DND-41 (cell line): ENCODE results near the gene IFT80.

Experiments
- ATAC-seq: fragments of 200-7000 bp; cut with Tn5 transposase; 3 replicates; pipeline ENCODE4 v1.9.1; 2021; ENCODE audit warnings: low read depth; ENCODE audit not compliant: insufficient read depth
- DNase-seq: peaks from one replicate; pipeline ENCODE4 v3.0.0-alpha.2; 2020
- H2AFZ ChIP-seq: 2 replicates; pipeline ENCODE4 v1.6.0; 2012; ENCODE audit warnings: low read depth, low read length
- H3K27ac ChIP-seq: 2 replicates; pipeline ENCODE4 v1.5.1; 2012; ENCODE audit warnings: low read length, inconsistent platforms
- H3K27me3 ChIP-seq: fragments of 200-600 bp; sonication (generic); 2 replicates; pipeline ENCODE4 v1.6.0; 2012; ENCODE audit warnings: low read length, mild to moderate bottlenecking, inconsistent platforms; ENCODE audit not compliant: insufficient read depth, poor library complexity
- H3K36me3 ChIP-seq: 2 replicates; pipeline ENCODE4 v1.5.1; 2012; ENCODE audit warnings: low read length, inconsistent platforms; ENCODE audit not compliant: insufficient read depth
- H3K4me1 ChIP-seq: 2 replicates; pipeline ENCODE4 v1.5.1; 2012; ENCODE audit warnings: mild to moderate bottlenecking, low read length; ENCODE audit not compliant: insufficient read depth
- H3K4me2 ChIP-seq: 2 replicates; pipeline ENCODE4 v1.6.0; 2012; ENCODE audit warnings: mild to moderate bottlenecking, moderate library complexity, low read length, inconsistent platforms; ENCODE audit not compliant: insufficient read depth
- H3K4me3 ChIP-seq, 2 experiments: fragments of 200-600 bp in 1 of 2; shearing (Covaris generic) in 1 of 2; 2 replicates each; pipeline ENCODE4 v1.5.1; 2012 to 2016; ENCODE audit warnings: inconsistent platforms in 2 of 2, low read length in 2 of 2, mild to moderate bottlenecking in 2 of 2, low read depth in 1 of 2, moderate library complexity in 1 of 2
- H3K79me2 ChIP-seq: 2 replicates; pipeline ENCODE4 v1.6.0; 2012; ENCODE audit warnings: low read length, inconsistent platforms; ENCODE audit not compliant: insufficient read depth
- H3K9ac ChIP-seq: 2 replicates; pipeline ENCODE4 v1.6.0; 2012; ENCODE audit warnings: low read depth, mild to moderate bottlenecking, inconsistent platforms, low read length, moderate library complexity
- H3K9me3 ChIP-seq: 2 replicates; pipeline ENCODE4 v1.5.1; 2012; ENCODE audit warnings: low read length, moderate library complexity, mild to moderate bottlenecking, inconsistent platforms; ENCODE audit not compliant: insufficient read depth, severe bottlenecking
- H4K20me1 ChIP-seq: 2 replicates; pipeline ENCODE4 v1.6.0; 2012; ENCODE audit warnings: low read length; ENCODE audit not compliant: insufficient read depth
- EZH2 ChIP-seq: IDR thresholded peaks from 3 replicates; pipeline ENCODE4 v1.6.1; 2012; ENCODE audit warnings: borderline replicate concordance, low read depth, mild to moderate bottlenecking, moderate library complexity, low read length, inconsistent platforms; ENCODE audit not compliant: severe bottlenecking
- TF ChIP-seq, protein P1 (sequence below): IDR thresholded peaks from 2 replicates; pipeline ENCODE4 v1.5.1; 2012; ENCODE audit warnings: borderline replicate concordance, low read length, moderate library complexity, mild to moderate bottlenecking; ENCODE audit not compliant: poor library complexity, severe bottlenecking; ENCODE audit errors: extremely low read depth

The IFT80 gene

GRCh38 chr3:160210341-160210740, 188.7 kb downstream of the IFT80 start:
- no peak overlapping the region for H3K9ac ChIP-seq
- no peaks in the 10 kb centered on the region for H3K36me3 ChIP-seq
- no peaks in the 10 kb centered on the region for H4K20me1 ChIP-seq
- H3K27me3 ChIP-seq, result peaks cover 5% of the 10 kb centered on the region
- DNase-seq (no peak), ATAC-seq (no peak)
- no peak overlapping the region for H3K4me2 ChIP-seq
- no peak overlapping the region for H3K27ac ChIP-seq
- no peaks in the 10 kb centered on the region for H3K4me1 ChIP-seq
- H3K9me3 ChIP-seq, result no peaks in the 10 kb centered on the region
- H3K4me3 ChIP-seq, result no peak overlapping the region
- no peaks in the 10 kb centered on the region for H3K79me2 ChIP-seq
- H2AFZ ChIP-seq, result no peak overlapping the region
- TF ChIP-seq, protein P1, sequence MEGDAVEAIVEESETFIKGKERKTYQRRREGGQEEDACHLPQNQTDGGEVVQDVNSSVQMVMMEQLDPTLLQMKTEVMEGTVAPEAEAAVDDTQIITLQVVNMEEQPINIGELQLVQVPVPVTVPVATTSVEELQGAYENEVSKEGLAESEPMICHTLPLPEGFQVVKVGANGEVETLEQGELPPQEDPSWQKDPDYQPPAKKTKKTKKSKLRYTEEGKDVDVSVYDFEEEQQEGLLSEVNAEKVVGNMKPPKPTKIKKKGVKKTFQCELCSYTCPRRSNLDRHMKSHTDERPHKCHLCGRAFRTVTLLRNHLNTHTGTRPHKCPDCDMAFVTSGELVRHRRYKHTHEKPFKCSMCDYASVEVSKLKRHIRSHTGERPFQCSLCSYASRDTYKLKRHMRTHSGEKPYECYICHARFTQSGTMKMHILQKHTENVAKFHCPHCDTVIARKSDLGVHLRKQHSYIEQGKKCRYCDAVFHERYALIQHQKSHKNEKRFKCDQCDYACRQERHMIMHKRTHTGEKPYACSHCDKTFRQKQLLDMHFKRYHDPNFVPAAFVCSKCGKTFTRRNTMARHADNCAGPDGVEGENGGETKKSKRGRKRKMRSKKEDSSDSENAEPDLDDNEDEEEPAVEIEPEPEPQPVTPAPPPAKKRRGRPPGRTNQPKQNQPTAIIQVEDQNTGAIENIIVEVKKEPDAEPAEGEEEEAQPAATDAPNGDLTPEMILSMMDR, result no peak
- TF ChIP-seq EZH2, result no peak
